Hepatocyte (in vitro differentiated cells): ENCODE data around the gene ADSS2. TPM values are rescaled to one million over a fixed set of nuclear protein-coding genes. Genes with fewer than 3 reads are reported as not detected.

ENCODE experiments used
- DNase-seq: peaks from one replicate; pipeline ENCODE4 v3.0.0-alpha.2; 2016; ENCODE audit warnings: low spot score
- H2AFZ ChIP-seq: fragments of 200-600 bp; sonication (generic); 2 replicates; pipeline ENCODE4 v1.6.0; 2016; ENCODE audit warnings: antibody characterized with exemption, mild to moderate bottlenecking
- H3K27ac ChIP-seq: fragments of 200-600 bp; sonication (generic); 2 replicates; pipeline ENCODE4 v1.5.1; 2016; ENCODE audit warnings: mild to moderate bottlenecking
- H3K27me3 ChIP-seq: fragments of 200-600 bp; sonication (generic); 2 replicates; pipeline ENCODE4 v1.6.1; 2016
- H3K36me3 ChIP-seq: fragments of 200-600 bp; sonication (generic); replicated peaks from 2 replicates; pipeline ENCODE4 v1.5.1; 2016; ENCODE audit warnings: low read depth; ENCODE audit not compliant: insufficient read depth
- H3K4me1 ChIP-seq: fragments of 200-600 bp; sonication (generic); 2 replicates; pipeline ENCODE4 v1.5.1; 2016; ENCODE audit warnings: mild to moderate bottlenecking, moderate library complexity; ENCODE audit not compliant: insufficient read depth
- H3K4me2 ChIP-seq: fragments of 200-600 bp; sonication (generic); 2 replicates; pipeline ENCODE4 v1.6.0; 2016
- H3K4me3 ChIP-seq: fragments of 200-600 bp; sonication (generic); 2 replicates; pipeline ENCODE4 v1.5.1; 2016; ENCODE audit warnings: mild to moderate bottlenecking
- H3K79me2 ChIP-seq: fragments of 200-600 bp; sonication (generic); 2 replicates; pipeline ENCODE4 v1.6.0; 2017; ENCODE audit warnings: mild to moderate bottlenecking
- H3K9me2 ChIP-seq: fragments of 200-600 bp; sonication (generic); replicated peaks from 2 replicates; pipeline ENCODE4 v1.6.0; 2017; ENCODE audit warnings: mild to moderate bottlenecking; ENCODE audit not compliant: insufficient read depth
- H3K9me3 ChIP-seq: fragments of 200-600 bp; sonication (generic); 2 replicates; pipeline ENCODE4 v1.5.1; 2016; ENCODE audit warnings: low read depth, mild to moderate bottlenecking
- H4K20me1 ChIP-seq: fragments of 200-600 bp; sonication (generic); 2 replicates; pipeline ENCODE4 v1.6.0; 2016; ENCODE audit warnings: mild to moderate bottlenecking; ENCODE audit not compliant: insufficient read depth, poor library complexity, severe bottlenecking
- EZH2 ChIP-seq: fragments of 200-600 bp; sonication (generic); IDR thresholded peaks from 2 replicates; pipeline ENCODE4 v1.6.1; 2016; ENCODE audit warnings: antibody characterized with exemption, mild to moderate bottlenecking, borderline replicate concordance
- EZH2phosphoT487 ChIP-seq: fragments of 200-600 bp; sonication (generic); IDR thresholded peaks from one replicate; pipeline ENCODE4 v1.6.1; 2018; ENCODE audit warnings: antibody characterized with exemption, mild to moderate bottlenecking, low read depth, moderate library complexity; ENCODE audit not compliant: unreplicated experiment, severe bottlenecking
- WGBS: methylation state at CpG from one replicate; pipeline ENCODE4 v1.1.6; 2016; ENCODE audit warnings: low lambda C conversion rate; ENCODE audit errors: missing lambda C conversion rate; 5-methylcytosine and 5-hydroxymethylcytosine counted together
- polyA plus RNA-seq: library from polyadenylated mRNA; unstranded; fragments of >200 nt; fragmentation: Nextera tagmentation; extraction: Ambion mirVana; gene quantifications from 2 replicates; pipeline ENCODE4 v1.2.1, GENCODE V29; 2016
- total RNA-seq: library from RNA; depleted of rRNA; stranded (reverse); fragments of >200 nt; gene quantifications from 2 replicates; pipeline ENCODE4 v1.2.3, GENCODE V29; 2014
- TF ChIP-seq, protein P1 (sequence below): fragments of 200-600 bp; sonication (generic); IDR thresholded peaks from 2 replicates; pipeline ENCODE4 v1.5.1; 2016; ENCODE audit warnings: antibody characterized with exemption, mild to moderate bottlenecking; ENCODE audit not compliant: poor library complexity

The ADSS2 gene
- total and polyA plus RNA-seq, 2 experiments from 2014 or later, result 24.2 to 42.3 TPM

DNA sequence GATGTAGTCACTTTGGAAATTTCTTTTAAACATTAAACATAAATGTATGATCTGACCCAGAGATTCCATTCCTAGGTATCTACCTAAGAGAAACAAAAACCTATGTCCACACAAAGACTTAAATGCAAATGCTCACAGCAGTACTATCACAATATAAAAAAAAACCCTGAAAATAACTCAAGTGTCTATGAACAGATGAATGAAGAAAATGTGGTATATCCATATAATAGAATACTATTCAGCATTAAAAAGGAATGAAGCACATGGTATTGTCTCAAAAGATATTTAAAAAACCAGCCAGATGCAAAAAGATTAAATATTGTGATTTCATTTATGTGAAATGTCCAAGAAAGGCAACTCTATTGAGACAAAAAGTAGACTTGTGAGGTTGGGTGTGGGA is 48.3 kb downstream of the ADSS2 start:
- H4K20me1 ChIP-seq, result no peaks in the 10 kb centered on the region
- H3K9me2 ChIP-seq, result no peaks in the 10 kb centered on the region
- TF ChIP-seq EZH2phosphoT487 (no peak), EZH2 (no peak)
- TF ChIP-seq, protein P1, sequence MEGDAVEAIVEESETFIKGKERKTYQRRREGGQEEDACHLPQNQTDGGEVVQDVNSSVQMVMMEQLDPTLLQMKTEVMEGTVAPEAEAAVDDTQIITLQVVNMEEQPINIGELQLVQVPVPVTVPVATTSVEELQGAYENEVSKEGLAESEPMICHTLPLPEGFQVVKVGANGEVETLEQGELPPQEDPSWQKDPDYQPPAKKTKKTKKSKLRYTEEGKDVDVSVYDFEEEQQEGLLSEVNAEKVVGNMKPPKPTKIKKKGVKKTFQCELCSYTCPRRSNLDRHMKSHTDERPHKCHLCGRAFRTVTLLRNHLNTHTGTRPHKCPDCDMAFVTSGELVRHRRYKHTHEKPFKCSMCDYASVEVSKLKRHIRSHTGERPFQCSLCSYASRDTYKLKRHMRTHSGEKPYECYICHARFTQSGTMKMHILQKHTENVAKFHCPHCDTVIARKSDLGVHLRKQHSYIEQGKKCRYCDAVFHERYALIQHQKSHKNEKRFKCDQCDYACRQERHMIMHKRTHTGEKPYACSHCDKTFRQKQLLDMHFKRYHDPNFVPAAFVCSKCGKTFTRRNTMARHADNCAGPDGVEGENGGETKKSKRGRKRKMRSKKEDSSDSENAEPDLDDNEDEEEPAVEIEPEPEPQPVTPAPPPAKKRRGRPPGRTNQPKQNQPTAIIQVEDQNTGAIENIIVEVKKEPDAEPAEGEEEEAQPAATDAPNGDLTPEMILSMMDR, result no peak
- no peaks in the 10 kb centered on the region for H3K36me3 ChIP-seq
- no peak overlapping the region for H3K27ac ChIP-seq
- no peaks in the 10 kb centered on the region for H3K27me3 ChIP-seq
- H2AFZ ChIP-seq, result no peak overlapping the region
- no peak overlapping the region for H3K4me3 ChIP-seq
- H3K4me1 ChIP-seq, result no peaks in the 10 kb centered on the region
- DNase-seq, result no peak
- no peaks in the 10 kb centered on the region for H3K79me2 ChIP-seq
- peaks cover 14% of the 10 kb centered on the region for H3K9me3 ChIP-seq
- no peak overlapping the region for H3K4me2 ChIP-seq

DNA sequence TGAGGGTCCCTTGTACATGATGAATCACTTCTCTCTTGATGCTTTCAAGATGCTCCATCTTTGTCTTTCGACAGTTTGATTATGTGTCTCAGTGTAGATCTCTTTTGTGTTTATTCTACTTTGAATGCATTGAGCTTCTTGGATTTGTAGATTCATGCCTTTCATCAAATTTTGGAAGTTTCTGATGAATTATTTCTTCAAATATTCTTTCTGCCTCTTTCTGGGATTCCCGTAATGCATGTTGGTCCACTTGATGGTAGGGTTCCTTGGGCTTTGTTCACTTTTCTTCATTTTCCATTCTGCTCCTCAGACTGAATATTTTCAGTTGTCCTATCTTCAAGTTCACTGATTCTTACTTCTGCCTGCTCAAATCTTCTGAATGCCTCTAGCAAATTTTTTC is 50.7 kb downstream of the ADSS2 start:
- Histone ChIP-seq H3K4me1 (no peaks in the 10 kb centered on the region), H3K27me3 (no peaks in the 10 kb centered on the region), H3K27ac (no peak overlapping the region), H3K9me2 (no peaks in the 10 kb centered on the region), H3K79me2 (no peaks in the 10 kb centered on the region), H4K20me1 (no peaks in the 10 kb centered on the region), H3K4me2 (no peak overlapping the region), H3K9me3 (peaks cover 14% of the 10 kb centered on the region), H2AFZ (no peak overlapping the region), H3K4me3 (no peak overlapping the region), H3K36me3 (no peaks in the 10 kb centered on the region)
- DNase-seq, result no peak
- 98% methylated on average over 2 of the region's 2 CpGs for WGBS
- TF ChIP-seq, protein P1, result no peak
- no peak for TF ChIP-seq EZH2phosphoT487
- no peak for TF ChIP-seq EZH2

DNA sequence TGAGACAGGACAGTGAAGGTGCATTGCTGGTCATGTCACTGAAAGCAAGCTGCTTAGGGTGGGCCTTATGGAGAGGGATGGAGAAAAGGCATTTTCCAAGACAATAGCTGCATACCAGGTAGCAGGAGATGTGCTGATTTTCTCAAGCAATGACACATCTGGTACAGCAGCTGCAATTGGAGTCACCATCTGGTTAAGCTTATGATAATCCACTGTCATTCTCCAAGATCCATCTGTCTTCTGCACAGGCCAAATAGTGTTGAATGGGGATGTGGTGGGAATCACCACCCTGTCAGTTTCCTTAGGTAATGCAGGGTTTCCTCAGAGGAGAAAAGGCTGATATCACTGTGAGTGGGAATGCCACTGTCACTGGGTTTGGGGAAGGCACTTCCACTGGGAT is 54.6 kb downstream of the ADSS2 start:
- Histone ChIP-seq H3K9me3 (peaks cover 14% of the 10 kb centered on the region), H3K79me2 (no peaks in the 10 kb centered on the region), H4K20me1 (no peaks in the 10 kb centered on the region), H3K4me3 (no peak overlapping the region), H3K36me3 (no peaks in the 10 kb centered on the region), H3K9me2 (no peaks in the 10 kb centered on the region), H2AFZ (no peak overlapping the region), H3K4me1 (no peaks in the 10 kb centered on the region), H3K27me3 (no peaks in the 10 kb centered on the region), H3K4me2 (no peak overlapping the region), H3K27ac (no peak overlapping the region)
- no peak for TF ChIP-seq EZH2phosphoT487
- TF ChIP-seq, protein P1, result no peak
- no peak for DNase-seq

DNA sequence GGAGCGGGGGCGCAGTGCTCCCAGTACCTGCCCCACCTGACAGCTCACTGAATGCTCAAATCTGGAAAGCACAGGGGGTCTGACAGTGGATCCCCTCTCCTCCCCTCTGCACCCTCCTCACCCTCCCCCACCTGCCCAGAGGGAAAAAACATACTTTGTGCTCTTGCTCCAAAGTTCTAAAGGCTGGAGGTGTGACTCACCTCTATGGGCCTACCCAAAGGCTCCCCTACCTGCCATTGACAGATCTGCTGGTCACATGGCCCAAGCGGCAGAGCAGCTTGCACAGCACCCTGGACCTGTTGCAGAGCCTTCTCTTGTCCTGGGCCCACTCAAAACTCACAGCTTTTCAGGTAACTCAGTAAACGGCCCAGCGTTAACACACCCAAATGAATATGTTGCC is 55.7 kb downstream of the ADSS2 start:
- WGBS, result 86% methylated on average over 3 of the region's 5 CpGs
- no peaks in the 10 kb centered on the region for H3K9me2 ChIP-seq
- H3K36me3 ChIP-seq, result no peaks in the 10 kb centered on the region
- H4K20me1 ChIP-seq, result no peaks in the 10 kb centered on the region
- no peak overlapping the region for H3K27ac ChIP-seq
- no peaks in the 10 kb centered on the region for H3K79me2 ChIP-seq
- no peak overlapping the region for H3K4me3 ChIP-seq
- TF ChIP-seq EZH2phosphoT487 (no peak), EZH2 (no peak)
- TF ChIP-seq, protein P1, result no peak
- peaks cover 3% of the 10 kb centered on the region for H3K9me3 ChIP-seq
- H2AFZ ChIP-seq, result no peak overlapping the region
- H3K27me3 ChIP-seq, result no peaks in the 10 kb centered on the region
- DNase-seq, result no peak
- H3K4me1 ChIP-seq, result peaks cover 5% of the 10 kb centered on the region
- no peak overlapping the region for H3K4me2 ChIP-seq
